SU-DHL-6 (cell line): Measurements from ENCODE around the gene FRMD1.

ENCODE experiments used
- H2AFZ ChIP-seq: fragments of 200-600 bp; sonication (generic); 2 replicates; pipeline ENCODE4 v1.6.1; 2014; ENCODE audit warnings: low read depth, mild to moderate bottlenecking, moderate library complexity, mixed read lengths, antibody characterized with exemption, low read length; ENCODE audit not compliant: severe bottlenecking
- H3F3A ChIP-seq: fragments of 200-600 bp; shearing (Covaris generic); 2 replicates; pipeline ENCODE4 v1.6.0; 2016; ENCODE audit warnings: antibody characterized with exemption, mild to moderate bottlenecking; ENCODE audit not compliant: insufficient read depth
- H3K27ac ChIP-seq: fragments of 200-600 bp; sonication (generic); 2 replicates; pipeline ENCODE4 v1.5.1; 2016; ENCODE audit warnings: low read depth, mild to moderate bottlenecking, low read length, moderate library complexity, mixed read lengths
- H3K27me3 ChIP-seq: fragments of 200-600 bp; sonication (generic), shearing (Covaris generic); 2 replicates; pipeline ENCODE4 v1.6.0; 2014; ENCODE audit warnings: mild to moderate bottlenecking, low read length
- H3K36me3 ChIP-seq: fragments of 200-600 bp; sonication (generic); 2 replicates; pipeline ENCODE4 v1.6.1; 2014; ENCODE audit warnings: mild to moderate bottlenecking, low read length, mixed read lengths
- H3K4me2 ChIP-seq: fragments of 300-600, 200-600 bp; shearing (Covaris generic), sonication (generic); 2 replicates; pipeline ENCODE4 v1.6.0; 2014; ENCODE audit warnings: low read length, low read depth, mild to moderate bottlenecking; ENCODE audit not compliant: poor library complexity, severe bottlenecking
- H3K4me3 ChIP-seq: fragments of 200-600 bp; sonication (generic); 2 replicates; pipeline ENCODE4 v1.5.1; 2014; ENCODE audit warnings: antibody characterized with exemption, low read length, mild to moderate bottlenecking, mixed read lengths; ENCODE audit not compliant: insufficient read depth, poor library complexity, severe bottlenecking
- H3K79me2 ChIP-seq: fragments of 200-600 bp; sonication (generic); 2 replicates; pipeline ENCODE4 v1.6.1; 2014; ENCODE audit warnings: mild to moderate bottlenecking, low read length, moderate library complexity; ENCODE audit not compliant: insufficient read depth
- H3K9ac ChIP-seq: fragments of 200-600 bp; sonication (generic); 2 replicates; pipeline ENCODE4 v1.7.0; 2014; ENCODE audit warnings: mild to moderate bottlenecking, low read length
- H3K9me2 ChIP-seq: fragments of 200-600 bp; sonication (generic); replicated peaks from 2 replicates; pipeline ENCODE4 v1.6.1; 2014; ENCODE audit warnings: low read length; ENCODE audit not compliant: insufficient read depth
- H3K9me3 ChIP-seq: fragments of 200-600 bp; sonication (generic); 2 replicates; pipeline ENCODE4 v1.6.1; 2014; ENCODE audit warnings: low read length, mixed read lengths; ENCODE audit not compliant: insufficient read depth
- H4K20me1 ChIP-seq: fragments of 200-600 bp; sonication (generic); 2 replicates; pipeline ENCODE4 v1.6.1; 2014; ENCODE audit warnings: low read depth, mild to moderate bottlenecking, antibody characterized with exemption, low read length, moderate library complexity, mixed read lengths
- CTCF ChIP-seq: fragments of 200-600 bp; sonication (generic); IDR thresholded peaks from one replicate; pipeline ENCODE4 v1.5.1; 2017; ENCODE audit warnings: antibody characterized with exemption, mild to moderate bottlenecking, low read length, moderate library complexity; ENCODE audit not compliant: insufficient read depth, poor library complexity, severe bottlenecking
- EZH2phosphoT487 ChIP-seq: fragments of 200-600 bp; sonication (generic), shearing (Covaris generic); conservative IDR thresholded peaks from 2 replicates; pipeline ENCODE4 v1.6.1; 2018; ENCODE audit warnings: mild to moderate bottlenecking, antibody characterized with exemption, low read length, moderate library complexity, mixed read lengths

The FRMD1 gene

GRCh38 chr6:168045706-168046620 lies 33.0 kb downstream of the FRMD1 start:
- no peaks in the 10 kb centered on the region for H3K27me3 ChIP-seq
- no peak overlapping the region for H3K9ac ChIP-seq
- no peak overlapping the region for H3K4me3 ChIP-seq
- H3K9me3 ChIP-seq: no peaks in the 10 kb centered on the region
- no peak overlapping the region for H3K4me2 ChIP-seq
- no peaks in the 10 kb centered on the region for H3K36me3 ChIP-seq
- no peaks in the 10 kb centered on the region for H3K79me2 ChIP-seq
- TF ChIP-seq CTCF: no peak
- no peaks in the 10 kb centered on the region for H3K9me2 ChIP-seq
- H3F3A ChIP-seq: no peaks in the 10 kb centered on the region
- no peaks in the 10 kb centered on the region for H4K20me1 ChIP-seq
- H3K27ac ChIP-seq: no peak overlapping the region
- H2AFZ ChIP-seq: no peak overlapping the region

DNA sequence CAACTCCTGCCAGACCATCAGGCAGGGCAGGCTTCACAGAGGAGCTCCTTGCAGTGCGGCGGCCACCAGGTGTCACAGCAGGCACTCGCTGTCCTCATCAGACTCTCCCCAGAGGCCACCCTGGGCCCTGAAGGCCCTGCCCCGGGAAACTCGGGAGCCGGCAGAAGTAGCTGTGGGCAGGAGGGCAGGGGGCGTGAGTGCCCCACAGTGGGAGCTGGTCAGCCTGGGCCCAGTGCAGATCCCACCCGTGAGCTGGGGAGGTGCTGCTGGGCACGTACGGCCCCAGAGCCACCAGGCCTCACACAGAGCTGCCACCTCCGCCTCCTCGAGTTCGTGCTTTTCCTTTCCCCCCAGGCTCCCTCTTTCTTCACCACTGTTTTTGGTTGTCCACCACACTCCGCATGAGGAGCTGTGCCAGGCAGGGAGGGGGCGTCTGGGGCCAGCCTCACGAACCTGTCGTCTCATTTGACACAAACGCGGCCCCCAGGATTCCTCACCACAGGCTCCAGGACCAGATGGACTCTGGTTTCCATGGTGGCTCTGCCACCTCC lies 33.8 kb downstream of the FRMD1 start:
- H2AFZ ChIP-seq: no peak overlapping the region
- no peaks in the 10 kb centered on the region for H3K9me2 ChIP-seq
- no peak overlapping the region for H3K4me3 ChIP-seq
- TF ChIP-seq CTCF: no peak
- TF ChIP-seq EZH2phosphoT487: no peak
- no peak overlapping the region for H3K27ac ChIP-seq
- H3K36me3 ChIP-seq: no peaks in the 10 kb centered on the region
- no peaks in the 10 kb centered on the region for H4K20me1 ChIP-seq
- no peaks in the 10 kb centered on the region for H3K9me3 ChIP-seq
- H3K9ac ChIP-seq: no peak overlapping the region
- no peaks in the 10 kb centered on the region for H3K27me3 ChIP-seq
- H3K4me2 ChIP-seq: no peak overlapping the region
- H3F3A ChIP-seq: no peaks in the 10 kb centered on the region
- no peaks in the 10 kb centered on the region for H3K79me2 ChIP-seq

GRCh38 chr6:168044521-168045130 lies 34.4 kb downstream of the FRMD1 start:
- no peak overlapping the region for H3K4me3 ChIP-seq
- no peaks in the 10 kb centered on the region for H3K79me2 ChIP-seq
- H3K36me3 ChIP-seq: no peaks in the 10 kb centered on the region
- H3K27me3 ChIP-seq: no peaks in the 10 kb centered on the region
- no peaks in the 10 kb centered on the region for H3F3A ChIP-seq
- TF ChIP-seq CTCF: no peak
- TF ChIP-seq EZH2phosphoT487: no peak
- no peak overlapping the region for H3K4me2 ChIP-seq
- no peak overlapping the region for H2AFZ ChIP-seq
- no peak overlapping the region for H3K9ac ChIP-seq
- H3K9me3 ChIP-seq: peaks cover 4% of the 10 kb centered on the region; the same call in 1 of the 2 replicates
- H3K27ac ChIP-seq: no peak overlapping the region
- no peaks in the 10 kb centered on the region for H3K9me2 ChIP-seq
- H4K20me1 ChIP-seq: no peaks in the 10 kb centered on the region
